ENCODE measurements around the gene CSNK1A1.
"Not testable (repeated sequence)": the region's sequence is repeated elsewhere in the genome, so short reads cannot be mapped to it uniquely, and the experiment has no call there.

The CSNK1A1 gene

GRCh38 chr5:149540089-149540488 lies 11.2 kb downstream of the CSNK1A1 start:
- no peak for TF ChIP-seq CTCF (IDR thresholded peaks at IDR 0.05; ENCODE audit: extremely low read depth, insufficient read depth, missing control alignments)
- DNase-seq (ENCODE audit: low spot score) = no peak
- in situ Hi-C loops (cut with MboI; ENCODE audit: low pct_unique_long_range_greater_than_20kb, low sequenced_read_pairs, unreplicated experiment) = no loop called here

GRCh38 chr5:149537374-149537975 lies 13.8 kb downstream of the CSNK1A1 start:
- no peak for TF ChIP-seq CTCF (IDR thresholded peaks at IDR 0.05; ENCODE audit: extremely low read depth, insufficient read depth, missing control alignments)
- DNase-seq (ENCODE audit: low spot score) = no peak
- in situ Hi-C loops (cut with MboI; ENCODE audit: low pct_unique_long_range_greater_than_20kb, low sequenced_read_pairs, unreplicated experiment) = no loop called here

DNA sequence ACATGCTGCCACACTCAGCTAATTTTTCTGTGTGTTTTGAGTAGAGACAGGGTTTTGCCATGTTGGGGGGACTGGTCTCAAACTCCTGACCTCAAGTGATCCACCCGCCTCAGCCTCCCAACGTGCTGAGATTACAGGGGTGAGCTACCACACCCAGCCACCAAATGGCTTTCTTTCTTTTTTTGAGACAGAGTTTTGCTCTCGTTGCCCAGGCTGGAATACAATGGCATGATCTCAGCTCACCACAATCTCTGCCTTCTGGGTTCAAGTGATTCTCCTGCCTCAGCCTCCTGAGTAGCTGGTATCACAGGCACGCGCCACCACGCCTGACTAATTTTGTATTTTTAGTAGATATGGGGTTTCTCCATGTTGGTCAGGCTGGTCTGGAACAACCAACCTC lies 15.5 kb downstream of the CSNK1A1 start:
- in situ Hi-C loops (cut with MboI; ENCODE audit: low pct_unique_long_range_greater_than_20kb, low sequenced_read_pairs, unreplicated experiment); DNase-seq (ENCODE audit: low spot score): not testable (repeated sequence)

DNA sequence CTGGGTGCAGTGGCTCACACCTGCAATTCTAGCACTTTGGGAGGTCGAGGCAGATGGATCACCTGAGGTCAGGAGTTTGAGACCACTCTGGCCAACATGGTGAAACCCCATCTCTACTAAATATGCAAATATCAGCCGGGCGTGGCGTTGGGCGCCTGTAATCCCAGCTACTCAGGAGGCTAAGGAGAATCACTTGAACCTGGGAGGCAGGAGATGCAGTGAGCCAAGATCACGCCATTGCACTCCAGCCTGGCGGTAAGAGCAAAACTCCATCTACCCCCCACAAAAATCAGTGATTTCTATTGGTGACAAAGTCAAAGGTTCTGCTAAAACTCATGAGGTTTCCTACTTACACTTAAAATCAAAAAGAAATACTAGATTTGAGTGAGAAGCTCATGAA lies 18.8 kb downstream of the CSNK1A1 start:
- DNase-seq (ENCODE audit: low spot score) = no peak
- TF ChIP-seq CTCF (IDR thresholded peaks at IDR 0.05; ENCODE audit: extremely low read depth, insufficient read depth, missing control alignments) = no peak
- in situ Hi-C loops (cut with MboI; ENCODE audit: low pct_unique_long_range_greater_than_20kb, low sequenced_read_pairs, unreplicated experiment) = no loop called here

- no peak for DNase-seq (ENCODE audit: low spot score)
- in situ Hi-C loops (cut with MboI; ENCODE audit: low pct_unique_long_range_greater_than_20kb, low sequenced_read_pairs, unreplicated experiment) = no loop called here
Measured at GRCh38 chr5:149529463-149529862, 21.8 kb downstream of the CSNK1A1 start.

DNA sequence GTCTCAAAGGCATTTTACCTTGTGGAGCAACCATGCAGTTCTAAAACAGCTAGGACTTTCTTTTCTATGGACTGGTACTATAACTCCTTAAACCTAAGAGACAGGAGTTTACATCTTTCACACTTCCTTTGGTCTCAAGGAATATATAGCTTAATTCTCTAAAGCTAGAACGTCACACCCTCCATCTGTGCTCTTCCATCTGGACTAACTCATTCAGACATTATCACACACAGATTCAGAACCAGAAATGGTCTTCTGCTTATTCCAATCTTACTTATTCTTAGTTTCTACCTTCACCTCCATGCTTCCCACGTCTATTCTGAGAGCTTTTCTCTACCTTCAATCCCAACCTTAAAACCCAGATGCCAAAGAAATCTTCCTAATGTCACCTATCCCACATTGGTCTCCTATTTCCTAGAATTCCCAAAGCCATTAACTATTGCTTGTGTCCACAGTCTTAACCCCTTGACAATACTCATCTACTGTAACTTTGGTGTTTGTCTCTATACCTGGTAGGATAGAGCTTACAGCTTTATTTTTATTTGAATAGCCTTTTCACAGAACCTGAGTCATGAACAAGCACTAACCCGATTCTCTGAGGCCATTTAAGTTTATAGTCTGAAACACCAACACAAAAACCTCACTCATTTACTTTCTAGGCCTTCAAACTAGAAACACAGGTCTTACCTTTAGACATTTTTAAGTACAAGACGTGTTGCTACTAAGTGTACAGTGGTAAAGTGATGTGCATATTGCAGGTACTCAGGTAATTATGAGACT lies 22.8 kb downstream of the CSNK1A1 start:
- DNase-seq (ENCODE audit: low spot score) = no peak
- in situ Hi-C loops (cut with MboI; ENCODE audit: low pct_unique_long_range_greater_than_20kb, low sequenced_read_pairs, unreplicated experiment) = no loop called here
- TF ChIP-seq CTCF (IDR thresholded peaks at IDR 0.05; ENCODE audit: extremely low read depth, insufficient read depth, missing control alignments) = no peak

More at GRCh38 chr5:149529463-149529862, 21.8 kb downstream of the CSNK1A1 start:
- no peak for TF ChIP-seq CTCF (IDR thresholded peaks at IDR 0.05; ENCODE audit: extremely low read depth, insufficient read depth, missing control alignments)

DNA sequence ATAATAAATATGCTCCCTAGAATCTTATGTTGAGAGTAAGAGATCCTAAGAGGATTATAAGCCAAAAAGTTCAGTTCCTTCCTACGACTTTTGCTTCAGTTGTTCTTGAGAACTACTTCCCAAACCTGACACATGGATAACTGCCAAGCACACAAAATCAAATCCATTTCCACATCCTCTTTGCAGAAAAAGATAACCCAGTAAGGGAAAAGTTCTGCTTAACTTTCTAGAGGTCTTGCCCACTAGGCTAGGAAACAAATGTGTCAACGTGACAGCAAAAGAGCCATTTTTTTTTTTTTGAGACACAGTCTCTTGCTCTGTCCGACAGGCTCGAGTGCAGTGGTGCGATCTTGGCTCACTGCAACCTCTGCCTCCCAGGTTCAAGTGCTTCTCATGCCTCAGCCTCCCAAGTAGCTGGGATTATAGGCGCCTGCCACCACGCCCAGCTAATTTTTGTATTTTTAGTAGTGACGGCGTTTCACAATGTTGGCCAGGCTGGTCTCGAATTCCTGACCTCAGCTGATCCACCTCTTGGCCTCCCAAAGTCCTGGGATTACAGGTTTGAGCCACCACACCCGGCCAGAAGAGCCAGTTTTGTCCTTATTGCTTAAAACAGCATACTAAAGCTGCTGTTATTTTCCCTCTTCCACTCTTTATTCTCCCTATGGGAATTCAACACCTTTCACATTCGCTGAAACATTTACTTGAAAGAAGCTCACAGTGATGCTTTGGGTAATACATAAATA lies 24.2 kb downstream of the CSNK1A1 start:
- no peak for DNase-seq (ENCODE audit: low spot score)
- in situ Hi-C loops (cut with MboI; ENCODE audit: low pct_unique_long_range_greater_than_20kb, low sequenced_read_pairs, unreplicated experiment) = no loop called here
- TF ChIP-seq CTCF (IDR thresholded peaks at IDR 0.05; ENCODE audit: extremely low read depth, insufficient read depth, missing control alignments) = no peak

Data from GM13977 (cell line).